Aorta (tissue), 5 donors: Measurements from ENCODE around the gene GABRD. TPM values are rescaled to one million over a fixed set of nuclear protein-coding genes. Genes with fewer than 3 reads are reported as not detected.
A peak's percentile ranks its signal among the peaks of the same experiment; 100 is the strongest.

Source experiments
- ATAC-seq: fragments of 200-7000 bp; cut with Tn5 transposase; one replicate; pipeline ENCODE4 v1.9.1; 2022; ENCODE audit warnings: moderate library complexity; ENCODE audit not compliant: low FRiP score
- DNase-seq, 2 donors: peaks; one replicate each; pipeline ENCODE4 v3.0.0-alpha.2; 2020
- H3K27ac ChIP-seq, 2 donors: one replicate each; pipeline ENCODE4 v1.5.1; 2013; ENCODE audit warnings: low read length in 2 of 2, mild to moderate bottlenecking in 2 of 2, moderate library complexity in 2 of 2, control low read depth in 1 of 2, inconsistent platforms in 1 of 2, low read depth in 1 of 2
- H3K27me3 ChIP-seq, 2 donors: one replicate each; pipeline ENCODE4 v1.6.1; 2013; ENCODE audit warnings: control low read depth in 1 of 2, low read length in 1 of 2, mild to moderate bottlenecking in 1 of 2, moderate library complexity in 1 of 2; ENCODE audit not compliant: insufficient read depth in 2 of 2, control insufficient read depth in 1 of 2
- H3K36me3 ChIP-seq, 2 donors: one replicate each; pipeline ENCODE4 v1.6.1; 2013; ENCODE audit warnings: control low read depth in 1 of 2, low read length in 1 of 2, mild to moderate bottlenecking in 1 of 2; ENCODE audit not compliant: insufficient read depth in 2 of 2, control insufficient read depth in 1 of 2
- H3K4me1 ChIP-seq, 2 donors: one replicate each; pipeline ENCODE4 v1.6.1; 2013; ENCODE audit warnings: low read length in 2 of 2, control low read depth in 1 of 2, mild to moderate bottlenecking in 1 of 2, moderate library complexity in 1 of 2; ENCODE audit not compliant: insufficient read depth in 2 of 2, control insufficient read depth in 1 of 2
- H3K4me3 ChIP-seq, 2 donors: one replicate each; pipeline ENCODE4 v1.5.1; 2013; ENCODE audit warnings: low read length in 2 of 2, control low read depth in 1 of 2, mild to moderate bottlenecking in 1 of 2
- H3K9me3 ChIP-seq: one replicate; pipeline ENCODE4 v1.6.1; 2013; ENCODE audit warnings: mild to moderate bottlenecking, low read length; ENCODE audit not compliant: control insufficient read depth
- WGBS, 2 donors: extraction: QIAGEN DNeasy Blood & Tissue Kit; methylation state at CpG; one replicate each; pipeline ENCODE4 v1.1.7; 2013; 5-methylcytosine and 5-hydroxymethylcytosine counted together
- intact Hi-C, 2 donors: fragments of 100-400 bp; cut with DNase I; formaldehyde crosslinking; loops; one replicate each; pipeline versions ENCODE4 v1.14.2 to v1.15.0; 2022
- polyA plus RNA-seq, 2 donors: library from polyadenylated mRNA; stranded (reverse); fragments of 200-250 nt; gene quantifications; one replicate each; pipeline ENCODE4 v1.2.3, GENCODE V29; 2013
- total RNA-seq, 2 donors: library from RNA; stranded (reverse); fragmentation: NEBNext Ultra II Directional; extraction: Animal tissue kit (Norgen Biotek cat#: 25700); gene quantifications; one replicate each; pipeline ENCODE4 v1.2.1, GENCODE V29; 2021
- donor health status: healthy with polysubstance abuse.
- donor health status: Bipolar disorder and iron deficiency.
- donor health status: DM: no; HTN: no; CAD: no.
- donor health status: DM: no; HTN: no; CAD: no.
- donor health status: DM: yes; HTN: yes; CAD: no.

GABRD gene
- total and polyA plus RNA-seq, 4 donors, result 0.49 to 1.2 TPM; not detected in 2

- intact Hi-C loops, result no loop called here
- no peak overlapping the region for H3K4me3 ChIP-seq
- H3K4me1 ChIP-seq, result no peaks in the 10 kb centered on the region
- peaks cover 2% of the 10 kb centered on the region for H3K9me3 ChIP-seq
- H3K36me3 ChIP-seq, result no peaks in the 10 kb centered on the region
- DNase-seq (no peak), ATAC-seq (no peak)
- H3K27ac ChIP-seq, result no peak overlapping the region
- H3K27me3 ChIP-seq, result no peaks in the 10 kb centered on the region
- WGBS, 2 donors, result 88 to 90% methylated on average over 23 of the region's 23 CpGs
Measured at GRCh38 chr1:2060535-2060934, 41.4 kb downstream of the GABRD start.

GRCh38 chr1:2061065-2061778 is 42.1 kb downstream of the GABRD start:
- H3K4me1 ChIP-seq, result no peaks in the 10 kb centered on the region
- peaks cover 2% of the 10 kb centered on the region for H3K9me3 ChIP-seq
- intact Hi-C loops, result no loop called here
- WGBS, 2 donors, result 59% methylated on average over 27 to 28 of the region's 28 CpGs
- H3K4me3 ChIP-seq, result no peak overlapping the region
- H3K27ac ChIP-seq, result no peak overlapping the region
- ATAC-seq (peak; percentile 22), DNase-seq (peak in 1 of 2 donors; percentile 26)
- H3K36me3 ChIP-seq, result no peaks in the 10 kb centered on the region
- H3K27me3 ChIP-seq, result no peaks in the 10 kb centered on the region

GRCh38 chr1:2065699-2066098 is 46.6 kb downstream of the GABRD start:
- DNase-seq, result no peak
- Histone ChIP-seq H3K4me3 (no peak overlapping the region), H3K36me3 (no peaks in the 10 kb centered on the region), H3K27ac (no peak overlapping the region), H3K27me3 (no peaks in the 10 kb centered on the region), H3K4me1 (no peaks in the 10 kb centered on the region), H3K9me3 (peaks cover 2% of the 10 kb centered on the region)
- no peak for ATAC-seq
- intact Hi-C loops, result no loop called here
- WGBS, 2 donors, result 91% methylated on average over 4 of the region's 4 CpGs

GRCh38 chr1:2067393-2067792 is 48.2 kb downstream of the GABRD start:
- no peak overlapping the region for H3K27ac ChIP-seq
- DNase-seq, result peak in 1 of 2 donors; percentile 33
- no peaks in the 10 kb centered on the region for H3K27me3 ChIP-seq
- no peak overlapping the region for H3K4me3 ChIP-seq
- no peaks in the 10 kb centered on the region for H3K4me1 ChIP-seq
- no peak for ATAC-seq
- intact Hi-C loops, result no loop called here
- WGBS, 2 donors, result 91% methylated on average over 16 to 21 of the region's 21 CpGs
- peaks cover 2% of the 10 kb centered on the region for H3K9me3 ChIP-seq
- no peaks in the 10 kb centered on the region for H3K36me3 ChIP-seq

GRCh38 chr1:2067981-2068380 is 48.8 kb downstream of the GABRD start:
- 80 to 82% methylated on average over 17 of the region's 17 CpGs for WGBS, 2 donors
- H3K36me3 ChIP-seq, result no peaks in the 10 kb centered on the region
- intact Hi-C loops, result no loop called here
- no peak overlapping the region for H3K4me3 ChIP-seq
- peak in 1 of 2 donors; percentile 28 for DNase-seq
- H3K4me1 ChIP-seq, result no peaks in the 10 kb centered on the region
- H3K27me3 ChIP-seq, result no peaks in the 10 kb centered on the region
- H3K9me3 ChIP-seq, result peaks cover 2% of the 10 kb centered on the region
- no peak overlapping the region for H3K27ac ChIP-seq
- ATAC-seq, result no peak

- no peak for ATAC-seq
- intact Hi-C loops, result no loop called here
Measured at GRCh38 chr1:2068951-2069350, 49.8 kb downstream of the GABRD start.

GRCh38 chr1:2070016-2070415 is 50.9 kb downstream of the GABRD start:
- intact Hi-C loops, result no loop called here
- Histone ChIP-seq H3K9me3 (no peaks in the 10 kb centered on the region), H3K36me3 (no peaks in the 10 kb centered on the region), H3K27me3 (no peaks in the 10 kb centered on the region), H3K4me3 (no peak overlapping the region), H3K4me1 (no peaks in the 10 kb centered on the region), H3K27ac (no peak overlapping the region)
- no peak for ATAC-seq
- peak in 1 of 2 donors; percentile 38 for DNase-seq
- WGBS, 2 donors, result 85 to 89% methylated on average over 11 of the region's 11 CpGs

More at GRCh38 chr1:2068951-2069350, 49.8 kb downstream of the GABRD start:
- Histone ChIP-seq H3K27me3 (no peaks in the 10 kb centered on the region), H3K4me1 (no peaks in the 10 kb centered on the region), H3K4me3 (no peak overlapping the region), H3K9me3 (peaks cover 2% of the 10 kb centered on the region), H3K36me3 (no peaks in the 10 kb centered on the region), H3K27ac (no peak overlapping the region)
- WGBS, 2 donors, result 91% methylated on average over 17 to 19 of the region's 19 CpGs
- peak in 1 of 2 donors; percentile 35 for DNase-seq

- WGBS, 2 donors, result 83 to 88% methylated on average over 32 to 36 of the region's 36 CpGs
- H3K4me3 ChIP-seq, result no peak overlapping the region
- DNase-seq (no peak), ATAC-seq (no peak)
- H3K4me1 ChIP-seq, result no peaks in the 10 kb centered on the region
- H3K27me3 ChIP-seq, result no peaks in the 10 kb centered on the region
- intact Hi-C loops, result no loop called here
- no peaks in the 10 kb centered on the region for H3K9me3 ChIP-seq
- H3K27ac ChIP-seq, result no peak overlapping the region
- no peaks in the 10 kb centered on the region for H3K36me3 ChIP-seq
Measured at GRCh38 chr1:2070800-2071530, 51.8 kb downstream of the GABRD start.
